GM12878 (cell line): ENCODE results near the gene MYCBPAP. TPM values are rescaled to one million over a fixed set of nuclear protein-coding genes. Genes with fewer than 3 reads are reported as not detected.

ENCODE experiments used
- ATAC-seq: fragments of 200-7000 bp; cut with Tn5 transposase; 3 replicates; pipeline ENCODE4 v1.9.1; 2020; ENCODE audit warnings: mild to moderate bottlenecking, moderate library complexity
- BruUV-seq: library from RNA; stranded (reverse); fragments of 400-500 nt; replicated peaks from 2 replicates; lab custom pipeline; 2021; lab: Mats Ljungman, UMichigan
- CTCF ChIA-PET: fragments of 300-600 bp; sonication (Branson Sonifier 250); formaldehyde crosslinking; extraction: SDS; loops from one replicate; lab custom pipeline; 2021; ENCODE audit warnings: inconsistent platforms; lab: Yijun Ruan, JAX
- POLR2A ChIA-PET: fragments of 350-600 bp; formaldehyde crosslinking; extraction: SDS; loops from one replicate; lab custom pipeline; 2021; ENCODE audit warnings: inconsistent platforms; lab: Charles Lee
- RAD21 ChIA-PET: fragments of 300-600 bp; sonication (Branson Sonifier 250); formaldehyde crosslinking; loops from one replicate; lab custom pipeline; 2023; ENCODE audit warnings: antibody characterized with exemption; ENCODE audit not compliant: unreplicated experiment; lab: Charles Lee
- SMC1A ChIA-PET: fragments of 300-600 bp; sonication (Branson Sonifier 250); formaldehyde crosslinking; loops from one replicate; lab custom pipeline; 2023; ENCODE audit not compliant: unreplicated experiment, uncharacterized antibody; lab: Charles Lee
- DNase-seq: peaks from one replicate; pipeline ENCODE4 v3.0.0-alpha.2; 2011; ENCODE audit warnings: low read depth, low spot score
- FAIRE-seq: peaks from 3 replicates; lab custom pipeline; 2011; peaks lifted over from hg19 to GRCh38; lab: Jason Lieb, UNC
- H2AFZ ChIP-seq: 2 replicates; pipeline ENCODE4 v1.6.0; 2011; ENCODE audit warnings: low read depth, low read length, control low read depth; ENCODE audit not compliant: control insufficient read depth
- H3K27ac ChIP-seq: 2 replicates; pipeline ENCODE4 v1.5.1; 2011; ENCODE audit warnings: control low read depth; ENCODE audit not compliant: control insufficient read depth, insufficient read depth
- H3K27me3 ChIP-seq, 2 experiments: replicated peaks in 1 of 2; 2 replicates each; pipeline versions ENCODE4 v1.6.0 to v1.6.1; 2011; ENCODE audit warnings: low read length in 1 of 2; ENCODE audit not compliant: control insufficient read depth in 2 of 2, insufficient read depth in 2 of 2
- H3K36me3 ChIP-seq, 2 experiments: 2 replicates each; pipeline ENCODE4 v1.5.1; 2011; ENCODE audit warnings: low read length in 1 of 2; ENCODE audit not compliant: control insufficient read depth in 2 of 2, insufficient read depth in 2 of 2
- H3K4me1 ChIP-seq: 2 replicates; pipeline ENCODE4 v1.6.1; 2011; ENCODE audit warnings: mild to moderate bottlenecking, low read length, moderate library complexity, mixed read lengths; ENCODE audit not compliant: control insufficient read depth, insufficient read depth
- H3K4me2 ChIP-seq: 2 replicates; pipeline ENCODE4 v1.6.0; 2011; ENCODE audit warnings: control low read depth; ENCODE audit not compliant: control insufficient read depth, insufficient read depth
- H3K4me3 ChIP-seq: fragments of 200-600 bp; sonication (generic); 2 replicates; pipeline ENCODE4 v1.5.1; 2016
- H3K79me2 ChIP-seq: 2 replicates; pipeline ENCODE4 v1.6.0; 2011; ENCODE audit warnings: low read length; ENCODE audit not compliant: control insufficient read depth, insufficient read depth
- H3K9ac ChIP-seq: 2 replicates; pipeline ENCODE4 v1.8.0; 2011; ENCODE audit warnings: low read length, control low read depth, mixed read lengths; ENCODE audit not compliant: control insufficient read depth, insufficient read depth
- H3K9me3 ChIP-seq: replicated peaks from 3 replicates; pipeline ENCODE4 v1.5.1; 2011; ENCODE audit warnings: mild to moderate bottlenecking, low read length; ENCODE audit not compliant: control insufficient read depth, insufficient read depth
- H4K20me1 ChIP-seq: 2 replicates; pipeline ENCODE4 v1.6.0; 2011; ENCODE audit not compliant: control insufficient read depth, insufficient read depth
- CHD4 ChIP-seq: fragments of 200-600 bp; sonication (generic); IDR thresholded peaks from 2 replicates; pipeline ENCODE4 v1.6.1; 2016; ENCODE audit warnings: mild to moderate bottlenecking
- GABPA ChIP-seq: IDR thresholded peaks from 2 replicates; pipeline ENCODE4 v1.6.1; 2014; ENCODE audit warnings: antibody characterized with exemption, low read depth, mild to moderate bottlenecking, inconsistent platforms
- IKZF1 ChIP-seq: fragments of 450-650 bp; conservative IDR thresholded peaks from 2 replicates; pipeline ENCODE4 v1.6.1; 2017; ENCODE audit warnings: antibody characterized with exemption, mild to moderate bottlenecking
- MYB ChIP-seq: fragments of 150-350 bp; IDR thresholded peaks from 2 replicates; pipeline ENCODE4 v1.6.1; 2014; ENCODE audit warnings: mild to moderate bottlenecking, low read depth, low read length, borderline replicate concordance
- TBL1XR1 ChIP-seq: IDR thresholded peaks from 2 replicates; pipeline ENCODE4 v1.6.1; 2012; ENCODE audit warnings: low read depth, low read length, improper control_type of control experiment
- WGBS: methylation state at CpG from one replicate; pipeline ENCODE4 v1.1.6; 2016; ENCODE audit warnings: low lambda C conversion rate; ENCODE audit not compliant: insufficient replicate concordance, insufficient coverage; ENCODE audit errors: missing lambda C conversion rate; 5-methylcytosine and 5-hydroxymethylcytosine counted together
- in situ Hi-C: fragments of 300-500 bp; cut with MboI; formaldehyde crosslinking; loops from 9 replicates; pipeline ENCODE4 v1.14.3; 2018; ENCODE audit warnings: mixed read lengths
- intact Hi-C: fragments of 100-400 bp; cut with micrococcal nuclease; formaldehyde crosslinking; loops from one replicate; pipeline ENCODE4 v1.14.2; 2022; ENCODE audit not compliant: unreplicated experiment
- polyA plus RNA-seq, 11 experiments: library from polyadenylated mRNA; depleted of rRNA in 4 of 11; unstranded in 6 of 11; stranded (reverse) in 5 of 11; fragments of >200 nt; fragmentation: Nextera tagmentation in 4 of 11; fragmentation: Illumina TruSeq in 1 of 11; extraction: Ambion mirVana in 4 of 11; extraction: Trizol in 1 of 11; gene quantifications; 1 replicate in 1 of 11; 2 replicates in 10 of 11; pipeline versions ENCODE4 v1.2.1 to v1.2.3, GENCODE V29; 2011 to 2016; ENCODE audit warnings: inconsistent platforms in 2 of 11, missing spikeins in 2 of 11, low read depth in 1 of 11
- total RNA-seq, 4 experiments: library from RNA; depleted of rRNA in 3 of 4; stranded (reverse); fragments of >200 nt in 3 of 4; fragmentation: Illumina TruSeq in 1 of 4; extraction: Trizol in 1 of 4; gene quantifications; 2 replicates each; pipeline versions ENCODE4 v1.2.1 to v1.2.3, GENCODE V29; 2013 to 2021
- TF ChIP-seq, protein P1 (sequence below): IDR thresholded peaks from 2 replicates; pipeline ENCODE4 v1.6.1; 2012; ENCODE audit warnings: low read depth, low read length, improper control_type of control experiment
- TF ChIP-seq, protein P2 (sequence below): fragments of 450-650 bp; formaldehyde crosslinking; IDR thresholded peaks from 2 replicates; pipeline ENCODE4 v1.4.0; 2022; ENCODE audit warnings: mild to moderate bottlenecking, moderate library complexity
- TF ChIP-seq, protein P3 (sequence below): fragments of 450-650 bp; IDR thresholded peaks from 2 replicates; pipeline ENCODE4 v1.6.1; 2017; ENCODE audit warnings: mild to moderate bottlenecking, moderate library complexity

MYCBPAP gene
- total and polyA plus RNA-seq, 10 of the 15 experiments (the other 5 are each of a cell fraction or from before 2014, with no cell fraction given) = 0.23 to 2.7 (median 1.5) TPM

DNA sequence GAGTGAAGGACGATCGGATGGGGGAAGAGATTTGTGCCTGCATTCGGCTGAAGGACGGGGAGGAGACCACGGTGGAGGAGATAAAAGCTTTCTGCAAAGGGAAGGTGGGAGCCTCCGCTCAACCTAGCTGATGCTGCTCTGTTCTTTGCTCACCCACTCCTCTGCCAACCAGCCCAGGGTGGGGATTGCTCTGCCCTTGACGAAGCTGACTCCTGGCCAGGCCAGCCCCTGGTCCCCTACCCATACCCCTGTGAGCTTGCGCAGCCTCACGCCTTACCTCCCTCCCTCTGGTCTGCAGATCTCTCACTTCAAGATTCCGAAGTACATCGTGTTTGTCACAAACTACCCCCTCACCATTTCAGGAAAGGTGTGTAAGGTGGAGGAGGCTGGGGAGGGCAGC is 34.3 kb upstream of the MYCBPAP start:
- H3K9ac ChIP-seq = no peak overlapping the region
- BruUV-seq = no TSS peak
- no peaks in the 10 kb centered on the region for H4K20me1 ChIP-seq
- ChIA-PET CTCF (interaction anchor here (0.6 kb wide), 1 partner anchor 38 kb away, joined by 3 read pairs; no protein-coding TSS in a partner anchor), RAD21 (no interaction called here), SMC1A (interaction anchor here (1.0 to 1.3 kb wide), 2 partner anchors 76 to 111 kb away, joined by 3 read pairs; partner anchors contain the start of gene LRRC59), POLR2A (no interaction called here)
- H3K4me2 ChIP-seq = no peak overlapping the region
- H3K27me3 ChIP-seq = no peaks in the 10 kb centered on the region
- ATAC-seq (no peak), FAIRE-seq (no peak), DNase-seq (no peak)
- no peaks in the 10 kb centered on the region for H3K4me1 ChIP-seq
- no peak overlapping the region for H2AFZ ChIP-seq
- H3K4me3 ChIP-seq = no peak overlapping the region
- no peaks in the 10 kb centered on the region for H3K36me3 ChIP-seq
- no peaks in the 10 kb centered on the region for H3K79me2 ChIP-seq
- in situ Hi-C loops = no loop called here
- intact Hi-C loops = no loop called here
- TF ChIP-seq, protein P1, sequence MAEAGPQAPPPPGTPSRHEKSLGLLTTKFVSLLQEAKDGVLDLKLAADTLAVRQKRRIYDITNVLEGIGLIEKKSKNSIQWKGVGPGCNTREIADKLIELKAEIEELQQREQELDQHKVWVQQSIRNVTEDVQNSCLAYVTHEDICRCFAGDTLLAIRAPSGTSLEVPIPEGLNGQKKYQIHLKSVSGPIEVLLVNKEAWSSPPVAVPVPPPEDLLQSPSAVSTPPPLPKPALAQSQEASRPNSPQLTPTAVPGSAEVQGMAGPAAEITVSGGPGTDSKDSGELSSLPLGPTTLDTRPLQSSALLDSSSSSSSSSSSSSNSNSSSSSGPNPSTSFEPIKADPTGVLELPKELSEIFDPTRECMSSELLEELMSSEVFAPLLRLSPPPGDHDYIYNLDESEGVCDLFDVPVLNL = no peak
- TF ChIP-seq, protein P2, sequence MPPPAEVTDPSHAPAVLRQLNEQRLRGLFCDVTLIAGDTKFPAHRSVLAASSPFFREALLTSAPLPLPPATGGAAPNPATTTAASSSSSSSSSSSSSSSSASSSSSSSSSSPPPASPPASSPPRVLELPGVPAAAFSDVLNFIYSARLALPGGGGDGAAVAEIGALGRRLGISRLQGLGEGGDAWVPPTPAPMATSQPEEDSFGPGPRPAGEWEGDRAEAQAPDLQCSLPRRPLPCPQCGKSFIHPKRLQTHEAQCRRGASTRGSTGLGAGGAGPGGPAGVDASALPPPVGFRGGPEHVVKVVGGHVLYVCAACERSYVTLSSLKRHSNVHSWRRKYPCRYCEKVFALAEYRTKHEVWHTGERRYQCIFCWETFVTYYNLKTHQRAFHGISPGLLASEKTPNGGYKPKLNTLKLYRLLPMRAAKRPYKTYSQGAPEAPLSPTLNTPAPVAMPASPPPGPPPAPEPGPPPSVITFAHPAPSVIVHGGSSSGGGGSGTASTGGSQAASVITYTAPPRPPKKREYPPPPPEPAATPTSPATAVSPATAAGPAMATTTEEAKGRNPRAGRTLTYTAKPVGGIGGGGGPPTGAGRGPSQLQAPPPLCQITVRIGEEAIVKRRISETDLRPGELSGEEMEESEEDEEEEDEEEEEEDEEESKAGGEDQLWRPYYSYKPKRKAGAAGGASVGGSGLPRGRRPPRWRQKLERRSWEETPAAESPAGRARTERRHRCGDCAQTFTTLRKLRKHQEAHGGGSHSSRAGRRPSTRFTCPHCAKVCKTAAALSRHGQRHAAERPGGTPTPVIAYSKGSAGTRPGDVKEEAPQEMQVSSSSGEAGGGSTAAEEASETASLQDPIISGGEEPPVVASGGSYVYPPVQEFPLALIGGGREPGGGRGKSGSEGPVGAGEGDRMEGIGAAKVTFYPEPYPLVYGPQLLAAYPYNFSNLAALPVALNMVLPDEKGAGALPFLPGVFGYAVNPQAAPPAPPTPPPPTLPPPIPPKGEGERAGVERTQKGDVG (CRISPR knock-in tag) = no peak
- TF ChIP-seq IKZF1 (no peak), CHD4 (no peak), TBL1XR1 (no peak), GABPA (no peak), MYB (no peak)
- TF ChIP-seq, protein P3, sequence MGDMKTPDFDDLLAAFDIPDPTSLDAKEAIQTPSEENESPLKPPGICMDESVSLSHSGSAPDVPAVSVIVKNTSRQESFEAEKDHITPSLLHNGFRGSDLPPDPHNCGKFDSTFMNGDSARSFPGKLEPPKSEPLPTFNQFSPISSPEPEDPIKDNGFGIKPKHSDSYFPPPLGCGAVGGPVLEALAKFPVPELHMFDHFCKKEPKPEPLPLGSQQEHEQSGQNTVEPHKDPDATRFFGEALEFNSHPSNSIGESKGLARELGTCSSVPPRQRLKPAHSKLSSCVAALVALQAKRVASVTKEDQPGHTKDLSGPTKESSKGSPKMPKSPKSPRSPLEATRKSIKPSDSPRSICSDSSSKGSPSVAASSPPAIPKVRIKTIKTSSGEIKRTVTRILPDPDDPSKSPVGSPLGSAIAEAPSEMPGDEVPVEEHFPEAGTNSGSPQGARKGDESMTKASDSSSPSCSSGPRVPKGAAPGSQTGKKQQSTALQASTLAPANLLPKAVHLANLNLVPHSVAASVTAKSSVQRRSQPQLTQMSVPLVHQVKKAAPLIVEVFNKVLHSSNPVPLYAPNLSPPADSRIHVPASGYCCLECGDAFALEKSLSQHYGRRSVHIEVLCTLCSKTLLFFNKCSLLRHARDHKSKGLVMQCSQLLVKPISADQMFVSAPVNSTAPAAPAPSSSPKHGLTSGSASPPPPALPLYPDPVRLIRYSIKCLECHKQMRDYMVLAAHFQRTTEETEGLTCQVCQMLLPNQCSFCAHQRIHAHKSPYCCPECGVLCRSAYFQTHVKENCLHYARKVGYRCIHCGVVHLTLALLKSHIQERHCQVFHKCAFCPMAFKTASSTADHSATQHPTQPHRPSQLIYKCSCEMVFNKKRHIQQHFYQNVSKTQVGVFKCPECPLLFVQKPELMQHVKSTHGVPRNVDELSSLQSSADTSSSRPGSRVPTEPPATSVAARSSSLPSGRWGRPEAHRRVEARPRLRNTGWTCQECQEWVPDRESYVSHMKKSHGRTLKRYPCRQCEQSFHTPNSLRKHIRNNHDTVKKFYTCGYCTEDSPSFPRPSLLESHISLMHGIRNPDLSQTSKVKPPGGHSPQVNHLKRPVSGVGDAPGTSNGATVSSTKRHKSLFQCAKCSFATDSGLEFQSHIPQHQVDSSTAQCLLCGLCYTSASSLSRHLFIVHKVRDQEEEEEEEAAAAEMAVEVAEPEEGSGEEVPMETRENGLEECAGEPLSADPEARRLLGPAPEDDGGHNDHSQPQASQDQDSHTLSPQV = no peak
- 62% methylated on average over 11 of the region's 11 CpGs for WGBS
- H3K27ac ChIP-seq = no peak overlapping the region
- no peaks in the 10 kb centered on the region for H3K9me3 ChIP-seq
